K562 (cell line): ENCODE measurements around the gene TAF3. TPM values are rescaled to one million over a fixed set of nuclear protein-coding genes. Genes with fewer than 3 reads are reported as not detected.
A peak's percentile ranks its signal among the peaks of the same experiment; 100 is the strongest.

ENCODE experiments used
- CBX1 ChIP-seq: sonication (generic); IDR thresholded peaks from 2 replicates; pipeline ENCODE4 v1.6.1; 2016; ENCODE audit warnings: antibody characterized with exemption, low read depth, mild to moderate bottlenecking
- CREB1 ChIP-seq, 2 experiments: sonication (generic) in 1 of 2; formaldehyde crosslinking in 1 of 2; IDR thresholded peaks; 2 replicates each; pipeline versions ENCODE4 v1.6.1 to v1.8.0; 2012 to 2022; ENCODE audit warnings: inconsistent platforms in 1 of 2, mild to moderate bottlenecking in 1 of 2, missing genetic modification reagents in 1 of 2, moderate library complexity in 1 of 2
- DDX20 ChIP-seq: fragments of 450-650 bp; IDR thresholded peaks from 2 replicates; pipeline ENCODE4 v1.6.1; 2016; ENCODE audit warnings: missing genetic modification characterization, low read depth, mild to moderate bottlenecking, missing compliant biosample characterization, moderate library complexity
- EGR1 ChIP-seq: fragments of 450-650 bp; conservative IDR thresholded peaks from 2 replicates; pipeline ENCODE4 v1.6.1; 2017; ENCODE audit warnings: mild to moderate bottlenecking
- ESRRB ChIP-seq: fragments of 250-450 bp; sonication (Bioruptor Pico); IDR thresholded peaks from 2 replicates; pipeline ENCODE4 v1.5.0; 2020; ENCODE audit warnings: mild to moderate bottlenecking, moderate library complexity, borderline replicate concordance
- ETV1 ChIP-seq: fragments of 450-650 bp; conservative IDR thresholded peaks from 2 replicates; pipeline ENCODE4 v1.6.1; 2016; ENCODE audit warnings: missing genetic modification characterization, control low read depth, low read depth, missing compliant biosample characterization
- HSF4 ChIP-seq: fragments of 250-450 bp; sonication (Bioruptor Pico); IDR thresholded peaks from 2 replicates; pipeline ENCODE4 v2.1.2; 2022; ENCODE audit warnings: mild to moderate bottlenecking, moderate library complexity, borderline replicate concordance
- JUND ChIP-seq, 2 experiments: IDR thresholded peaks; 2 replicates in 1 of 2; 3 replicates in 1 of 2; pipeline ENCODE4 v1.6.1; 2011; ENCODE audit warnings: borderline replicate concordance in 2 of 2, low read depth in 2 of 2, low read length in 2 of 2, improper control_type of control experiment in 1 of 2, missing biosample characterization in 1 of 2, missing genetic modification characterization in 1 of 2, missing genetic modification reagents in 1 of 2
- NFE2L1 ChIP-seq: fragments of 450-650 bp; IDR thresholded peaks from 2 replicates; pipeline ENCODE4 v1.6.1; 2016; ENCODE audit warnings: missing genetic modification characterization, low read depth, mild to moderate bottlenecking, missing compliant biosample characterization, moderate library complexity, borderline replicate concordance
- NFXL1 ChIP-seq: fragments of 450-650 bp; formaldehyde crosslinking; IDR thresholded peaks from 2 replicates; pipeline ENCODE4 v1.4.0; 2021; ENCODE audit warnings: mild to moderate bottlenecking
- NR2F6 ChIP-seq: fragments of 450-650 bp; formaldehyde crosslinking; IDR thresholded peaks from 2 replicates; pipeline ENCODE4 v1.4.0; 2020; ENCODE audit warnings: mild to moderate bottlenecking
- SP1 ChIP-seq: sonication (generic); formaldehyde crosslinking; IDR thresholded peaks from 2 replicates; pipeline ENCODE4 v1.8.1; 2022; ENCODE audit warnings: mild to moderate bottlenecking, missing genetic modification reagents
- SRSF3 ChIP-seq: fragments of 200-400 bp; formaldehyde crosslinking; IDR thresholded peaks from 2 replicates; pipeline ENCODE4 v1.6.1; 2016; ENCODE audit warnings: mild to moderate bottlenecking, low read length, moderate library complexity; ENCODE audit not compliant: insufficient read depth
- TEAD1 ChIP-seq, 2 experiments: fragments of 450-650 bp in 1 of 2; sonication (generic) in 1 of 2; formaldehyde crosslinking; IDR thresholded peaks; 2 replicates each; pipeline versions ENCODE4 v1.4.0 to v1.8.0; 2020 to 2022; ENCODE audit warnings: mild to moderate bottlenecking in 2 of 2, missing genetic modification reagents in 1 of 2
- ZNF212 ChIP-seq: fragments of 450-650 bp; formaldehyde crosslinking; IDR thresholded peaks from 2 replicates; pipeline ENCODE4 v1.4.0; 2020; ENCODE audit warnings: mild to moderate bottlenecking
- ZNF583 ChIP-seq: fragments of 250-450 bp; sonication (Bioruptor Pico); IDR thresholded peaks from 2 replicates; pipeline ENCODE4 v1.4.0; 2020
- polyA plus RNA-seq, 8 experiments: library from polyadenylated mRNA; depleted of rRNA in 4 of 8; stranded (reverse) in 5 of 8; unstranded in 3 of 8; fragments of >200 nt; fragmentation: Nextera tagmentation in 2 of 8; fragmentation: Illumina TruSeq in 1 of 8; extraction: Ambion mirVana in 2 of 8; extraction: Trizol in 1 of 8; gene quantifications; 2 replicates each; pipeline versions ENCODE4 v1.2.1 to v1.2.3, GENCODE V29; 2011 to 2014; ENCODE audit warnings: inconsistent platforms in 1 of 8, missing spikeins in 1 of 8
- total RNA-seq, 7 experiments: library from RNA; depleted of rRNA in 6 of 7; stranded (reverse); fragments of >200 nt in 6 of 7; fragmentation: Illumina TruSeq in 2 of 7; extraction: Trizol in 2 of 7; gene quantifications; 2 replicates each; pipeline versions ENCODE4 v1.2.1 to v1.2.3, GENCODE V29; 2011 to 2021; ENCODE audit warnings: low replicate concordance in 1 of 7
- TF ChIP-seq, protein P1 (sequence below): IDR thresholded peaks from 2 replicates; pipeline ENCODE4 v1.6.1; 2014; ENCODE audit warnings: antibody characterized with exemption
- TF ChIP-seq, protein P2 (sequence below): fragments of 250-450 bp; sonication (Bioruptor Pico); IDR thresholded peaks from 2 replicates; pipeline ENCODE4 v1.8.0; 2021; ENCODE audit warnings: moderate library complexity, mild to moderate bottlenecking, inconsistent platforms
- TF ChIP-seq, protein P3 (sequence below): sonication (generic); formaldehyde crosslinking; IDR thresholded peaks from 2 replicates; pipeline ENCODE4 v1.8.0; 2022; ENCODE audit warnings: mild to moderate bottlenecking, missing genetic modification reagents, borderline replicate concordance
- TF ChIP-seq, protein P4 (sequence below): fragments of 450-650 bp; IDR thresholded peaks from 2 replicates; pipeline ENCODE4 v1.6.1; 2017; ENCODE audit warnings: mild to moderate bottlenecking, moderate library complexity

The TAF3 gene
- total and polyA plus RNA-seq, 9 of the 15 experiments (the other 6 are each of a cell fraction or from before 2014, with no cell fraction given) = 1.5 to 9.9 (median 4.1) TPM

DNA sequence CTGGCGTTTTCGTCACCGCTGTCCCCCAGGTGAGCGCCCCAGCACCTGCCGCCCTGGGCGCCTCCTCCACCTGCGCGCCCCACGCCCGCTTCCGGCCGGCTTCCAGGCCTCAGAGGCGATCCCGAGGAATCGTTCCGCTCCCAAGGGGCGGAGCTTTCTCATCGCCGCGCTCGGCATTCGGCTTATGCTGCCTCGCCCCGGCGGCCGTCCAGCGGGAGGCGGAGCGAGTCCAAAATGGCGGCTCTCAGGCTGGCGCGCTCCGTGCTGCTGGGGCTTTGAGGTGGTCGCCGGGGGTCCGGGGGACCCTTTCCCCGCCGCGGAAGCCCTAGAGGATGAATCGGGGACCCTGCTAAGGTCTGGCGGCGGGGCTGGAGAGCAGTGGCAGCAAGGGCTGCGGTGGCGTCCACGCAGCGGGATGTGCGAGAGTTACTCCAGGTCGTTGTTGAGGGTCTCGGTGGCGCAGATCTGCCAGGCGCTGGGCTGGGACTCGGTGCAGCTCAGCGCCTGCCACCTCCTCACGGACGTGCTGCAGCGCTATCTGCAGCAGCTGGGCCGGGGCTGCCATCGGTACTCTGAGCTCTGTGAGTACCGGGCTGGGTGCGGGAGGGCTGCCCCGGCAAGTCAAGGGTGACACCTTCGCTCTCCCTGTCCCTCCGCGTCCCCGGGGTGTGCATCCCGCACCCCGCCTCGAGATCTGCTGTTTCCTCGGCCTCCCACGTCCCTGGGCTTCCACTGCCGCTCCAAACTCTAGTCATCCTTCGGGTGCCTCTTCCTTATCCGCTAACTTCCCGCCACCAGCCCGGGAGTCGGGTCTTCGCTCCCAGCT lies at the start of gene TAF3 (continued):
- TF ChIP-seq, protein P1, sequence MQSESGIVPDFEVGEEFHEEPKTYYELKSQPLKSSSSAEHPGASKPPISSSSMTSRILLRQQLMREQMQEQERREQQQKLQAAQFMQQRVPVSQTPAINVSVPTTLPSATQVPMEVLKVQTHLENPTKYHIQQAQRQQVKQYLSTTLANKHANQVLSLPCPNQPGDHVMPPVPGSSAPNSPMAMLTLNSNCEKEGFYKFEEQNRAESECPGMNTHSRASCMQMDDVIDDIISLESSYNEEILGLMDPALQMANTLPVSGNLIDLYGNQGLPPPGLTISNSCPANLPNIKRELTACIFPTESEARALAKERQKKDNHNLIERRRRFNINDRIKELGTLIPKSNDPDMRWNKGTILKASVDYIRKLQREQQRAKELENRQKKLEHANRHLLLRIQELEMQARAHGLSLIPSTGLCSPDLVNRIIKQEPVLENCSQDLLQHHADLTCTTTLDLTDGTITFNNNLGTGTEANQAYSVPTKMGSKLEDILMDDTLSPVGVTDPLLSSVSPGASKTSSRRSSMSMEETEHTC = no peak
- TF ChIP-seq SRSF3 = no peak
- TF ChIP-seq, protein P2, sequence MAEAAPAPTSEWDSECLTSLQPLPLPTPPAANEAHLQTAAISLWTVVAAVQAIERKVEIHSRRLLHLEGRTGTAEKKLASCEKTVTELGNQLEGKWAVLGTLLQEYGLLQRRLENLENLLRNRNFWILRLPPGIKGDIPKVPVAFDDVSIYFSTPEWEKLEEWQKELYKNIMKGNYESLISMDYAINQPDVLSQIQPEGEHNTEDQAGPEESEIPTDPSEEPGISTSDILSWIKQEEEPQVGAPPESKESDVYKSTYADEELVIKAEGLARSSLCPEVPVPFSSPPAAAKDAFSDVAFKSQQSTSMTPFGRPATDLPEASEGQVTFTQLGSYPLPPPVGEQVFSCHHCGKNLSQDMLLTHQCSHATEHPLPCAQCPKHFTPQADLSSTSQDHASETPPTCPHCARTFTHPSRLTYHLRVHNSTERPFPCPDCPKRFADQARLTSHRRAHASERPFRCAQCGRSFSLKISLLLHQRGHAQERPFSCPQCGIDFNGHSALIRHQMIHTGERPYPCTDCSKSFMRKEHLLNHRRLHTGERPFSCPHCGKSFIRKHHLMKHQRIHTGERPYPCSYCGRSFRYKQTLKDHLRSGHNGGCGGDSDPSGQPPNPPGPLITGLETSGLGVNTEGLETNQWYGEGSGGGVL (CRISPR knock-in tag) = no peak
- TF ChIP-seq ESRRB (CRISPR knock-in tag) = no peak
- TF ChIP-seq CBX1 = 0 out of 2 replicates have a peak, but pooled peaks have one; percentile 34
- peak; percentile 98 for TF ChIP-seq ETV1
- TF ChIP-seq ZNF212 (CRISPR knock-in tag) = no peak
- TF ChIP-seq EGR1 = peak; percentile 82
- TF ChIP-seq DDX20 (tag) = no peak
- TF ChIP-seq, protein P3, sequence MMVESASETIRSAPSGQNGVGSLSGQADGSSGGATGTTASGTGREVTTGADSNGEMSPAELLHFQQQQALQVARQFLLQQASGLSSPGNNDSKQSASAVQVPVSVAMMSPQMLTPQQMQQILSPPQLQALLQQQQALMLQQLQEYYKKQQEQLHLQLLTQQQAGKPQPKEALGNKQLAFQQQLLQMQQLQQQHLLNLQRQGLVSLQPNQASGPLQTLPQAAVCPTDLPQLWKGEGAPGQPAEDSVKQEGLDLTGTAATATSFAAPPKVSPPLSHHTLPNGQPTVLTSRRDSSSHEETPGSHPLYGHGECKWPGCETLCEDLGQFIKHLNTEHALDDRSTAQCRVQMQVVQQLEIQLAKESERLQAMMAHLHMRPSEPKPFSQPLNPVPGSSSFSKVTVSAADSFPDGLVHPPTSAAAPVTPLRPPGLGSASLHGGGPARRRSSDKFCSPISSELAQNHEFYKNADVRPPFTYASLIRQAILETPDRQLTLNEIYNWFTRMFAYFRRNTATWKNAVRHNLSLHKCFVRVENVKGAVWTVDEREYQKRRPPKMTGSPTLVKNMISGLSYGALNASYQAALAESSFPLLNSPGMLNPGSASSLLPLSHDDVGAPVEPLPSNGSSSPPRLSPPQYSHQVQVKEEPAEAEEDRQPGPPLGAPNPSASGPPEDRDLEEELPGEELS = no peak
- TF ChIP-seq, protein P4, sequence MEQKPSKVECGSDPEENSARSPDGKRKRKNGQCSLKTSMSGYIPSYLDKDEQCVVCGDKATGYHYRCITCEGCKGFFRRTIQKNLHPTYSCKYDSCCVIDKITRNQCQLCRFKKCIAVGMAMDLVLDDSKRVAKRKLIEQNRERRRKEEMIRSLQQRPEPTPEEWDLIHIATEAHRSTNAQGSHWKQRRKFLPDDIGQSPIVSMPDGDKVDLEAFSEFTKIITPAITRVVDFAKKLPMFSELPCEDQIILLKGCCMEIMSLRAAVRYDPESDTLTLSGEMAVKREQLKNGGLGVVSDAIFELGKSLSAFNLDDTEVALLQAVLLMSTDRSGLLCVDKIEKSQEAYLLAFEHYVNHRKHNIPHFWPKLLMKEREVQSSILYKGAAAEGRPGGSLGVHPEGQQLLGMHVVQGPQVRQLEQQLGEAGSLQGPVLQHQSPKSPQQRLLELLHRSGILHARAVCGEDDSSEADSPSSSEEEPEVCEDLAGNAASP = no peak
- TF ChIP-seq HSF4 (CRISPR knock-in tag) = no peak
- no peak for TF ChIP-seq NFXL1 (CRISPR knock-in tag)
- TF ChIP-seq JUND (IDR thresholded peaks at IDR 0.05; ENCODE audit: borderline replicate concordance, low read depth, low read length) = peak; percentile 75
- peak; percentile 52; the same call in 1 of the 3 replicates for TF ChIP-seq JUND (tag; IDR thresholded peaks at IDR 0.05; ENCODE audit: borderline replicate concordance, low read depth, low read length)
- no peak for TF ChIP-seq NR2F6 (CRISPR knock-in tag)
- TF ChIP-seq NFE2L1 (tag) = no peak
- peak in 1 of 2 experiments; percentile 39; a peak in 1 of 4 replicates for TF ChIP-seq TEAD1 (CRISPR knock-in tag; IDR thresholded peaks at IDR 0.05)
- TF ChIP-seq ZNF583 (CRISPR knock-in tag) = no peak
- peak; percentile 97 for TF ChIP-seq SP1
- peak; percentile 34; the same call in 1 of the 2 replicates for TF ChIP-seq CREB1 (IDR thresholded peaks at IDR 0.05)
- TF ChIP-seq CREB1 (CRISPR knock-in tag; IDR thresholded peaks at IDR 0.05) = 0 out of 2 replicates have a peak, but pooled peaks have one; percentile 1
